DOHH2 (cell line): ENCODE data around the gene MAN2C1.

ENCODE experiments used
- CTCF ChIP-seq: fragments of 200-600 bp; sonication (generic); IDR thresholded peaks from one replicate; pipeline ENCODE4 v1.5.1; 2014; ENCODE audit warnings: antibody characterized with exemption, mild to moderate bottlenecking, low read depth, low read length; ENCODE audit not compliant: poor library complexity, severe bottlenecking
- EZH2phosphoT487 ChIP-seq: fragments of 200-600 bp; sonication (generic); IDR thresholded peaks from 2 replicates; pipeline ENCODE4 v1.6.1; 2017; ENCODE audit warnings: borderline replicate concordance, mild to moderate bottlenecking, antibody characterized with exemption, low read length, moderate library complexity, mixed read lengths

- no peak for TF ChIP-seq CTCF
- TF ChIP-seq EZH2phosphoT487 = no peak
Measured at GRCh38 chr15:75358771-75359536, 9.5 kb downstream of the MAN2C1 start.
